ENCODE results near the gene MC1R.
"Not testable (repeated sequence)": the region's sequence is repeated elsewhere in the genome, so short reads cannot be mapped to it uniquely, and the experiment has no call there.

The MC1R gene

GRCh38 chr16:89914642-89915285 lies 3.9 kb upstream of the MC1R start:
- not testable (repeated sequence) for DNase-seq

GRCh38 chr16:89915303-89916232 lies 3.1 kb upstream of the MC1R start:
- DNase-seq = peak in 1 of 4 experiments; percentile 2

GRCh38 chr16:89917773-89918452 lies 749 bp upstream of the MC1R start:
- peak; percentile 76 to 94 (median 86) for DNase-seq

GRCh38 chr16:89919535-89920406 lies 1.1 kb downstream of the MC1R start:
- no peak for DNase-seq

- DNase-seq = peak in 1 of 4 experiments; percentile 20
These were observed 2.1 kb downstream of the MC1R start for GRCh38 chr16:89920723-89921122.

GRCh38 chr16:89921131-89921701 lies 2.6 kb downstream of the MC1R start:
- peak in 3 of 4 experiments; percentile 30 to 42 (median 40) for DNase-seq

GRCh38 chr16:89921702-89922476 lies 3.2 kb downstream of the MC1R start:
- peak; percentile 69 to 84 (median 77) for DNase-seq

GRCh38 chr16:89922477-89922883 lies 3.8 kb downstream of the MC1R start:
- peak; percentile 53 to 73 (median 64) for DNase-seq

- DNase-seq = peak; percentile 76 to 92 (median 82)
These were observed 4.4 kb downstream of the MC1R start, which contains the start of gene TUBB3 for GRCh38 chr16:89922884-89923639. TUBB3 (plus strand) TSS chr16:89923342; CDS start chr16:89923402, 60 bp downstream.

GRCh38 chr16:89923640-89924296 lies 5.1 kb downstream of the MC1R start:
- no peak for DNase-seq

GRCh38 chr16:89924297-89924924 lies 5.7 kb downstream of the MC1R start:
- peak in 3 of 4 experiments; percentile 34 to 59 (median 45) for DNase-seq

- DNase-seq = no peak
These were observed 6.3 kb downstream of the MC1R start for GRCh38 chr16:89924925-89925307.

GRCh38 chr16:89925596-89926079 lies 7.0 kb downstream of the MC1R start:
- DNase-seq = peak; percentile 23 to 78 (median 48)

- DNase-seq = no peak
These were observed 12.7 kb downstream of the MC1R start for GRCh38 chr16:89931305-89931896.

GRCh38 chr16:89931964-89932363 lies 13.3 kb downstream of the MC1R start:
- no peak for DNase-seq

GRCh38 chr16:89934019-89934418 lies 15.4 kb downstream of the MC1R start:
- not testable (repeated sequence) for DNase-seq

GRCh38 chr16:89934611-89935553 lies 16.2 kb downstream of the MC1R start:
- no peak for DNase-seq

Data from suppressor macrophage (primary cell).